ENCODE data around the gene TMEM134.

DNA sequence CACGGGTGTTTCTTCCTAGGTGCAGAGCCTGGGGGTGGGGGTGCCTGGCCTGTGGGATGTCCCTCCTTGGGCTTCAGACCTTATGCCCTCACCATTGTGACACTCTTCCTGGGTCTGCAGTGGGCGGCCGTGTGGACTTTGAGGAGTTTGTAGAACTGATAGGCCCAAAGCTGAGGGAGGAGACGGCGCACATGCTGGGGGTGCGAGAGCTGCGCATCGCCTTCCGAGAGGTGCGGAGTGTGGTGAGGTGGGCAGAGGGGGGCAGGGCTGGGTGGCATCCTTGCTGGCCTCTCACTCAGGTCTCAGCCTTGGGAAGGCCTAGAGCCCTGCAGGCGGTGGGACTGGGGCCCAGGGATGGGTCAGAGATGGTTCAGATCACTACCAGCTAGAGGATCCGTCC is 11.6 kb downstream of the TMEM134 start:
- TF ChIP-seq, protein P1, sequence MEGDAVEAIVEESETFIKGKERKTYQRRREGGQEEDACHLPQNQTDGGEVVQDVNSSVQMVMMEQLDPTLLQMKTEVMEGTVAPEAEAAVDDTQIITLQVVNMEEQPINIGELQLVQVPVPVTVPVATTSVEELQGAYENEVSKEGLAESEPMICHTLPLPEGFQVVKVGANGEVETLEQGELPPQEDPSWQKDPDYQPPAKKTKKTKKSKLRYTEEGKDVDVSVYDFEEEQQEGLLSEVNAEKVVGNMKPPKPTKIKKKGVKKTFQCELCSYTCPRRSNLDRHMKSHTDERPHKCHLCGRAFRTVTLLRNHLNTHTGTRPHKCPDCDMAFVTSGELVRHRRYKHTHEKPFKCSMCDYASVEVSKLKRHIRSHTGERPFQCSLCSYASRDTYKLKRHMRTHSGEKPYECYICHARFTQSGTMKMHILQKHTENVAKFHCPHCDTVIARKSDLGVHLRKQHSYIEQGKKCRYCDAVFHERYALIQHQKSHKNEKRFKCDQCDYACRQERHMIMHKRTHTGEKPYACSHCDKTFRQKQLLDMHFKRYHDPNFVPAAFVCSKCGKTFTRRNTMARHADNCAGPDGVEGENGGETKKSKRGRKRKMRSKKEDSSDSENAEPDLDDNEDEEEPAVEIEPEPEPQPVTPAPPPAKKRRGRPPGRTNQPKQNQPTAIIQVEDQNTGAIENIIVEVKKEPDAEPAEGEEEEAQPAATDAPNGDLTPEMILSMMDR (conservative IDR thresholded peaks at IDR 0.05; ENCODE audit: low read length) = no peak
- TF ChIP-seq EZH2phosphoT487 (IDR thresholded peaks at IDR 0.05; ENCODE audit: borderline replicate concordance, low read depth, low read length) = no peak

All from OCI-LY7 (cell line).